CD4-positive, alpha-beta T cell treated with Interleukin-6 for 4 hours (primary cell): Measurements from ENCODE around the gene HCAR2.
A peak's percentile ranks its signal among the peaks of the same experiment; 100 is the strongest.
"Not testable (repeated sequence)": the region's sequence is repeated elsewhere in the genome, so short reads cannot be mapped to it uniquely, and the experiment has no call there.

Experiments used
- DNase-seq: peaks from one replicate; pipeline ENCODE4 v3.0.0-alpha.2; 2020; ENCODE audit warnings: mixed read lengths

HCAR2 gene

DNA sequence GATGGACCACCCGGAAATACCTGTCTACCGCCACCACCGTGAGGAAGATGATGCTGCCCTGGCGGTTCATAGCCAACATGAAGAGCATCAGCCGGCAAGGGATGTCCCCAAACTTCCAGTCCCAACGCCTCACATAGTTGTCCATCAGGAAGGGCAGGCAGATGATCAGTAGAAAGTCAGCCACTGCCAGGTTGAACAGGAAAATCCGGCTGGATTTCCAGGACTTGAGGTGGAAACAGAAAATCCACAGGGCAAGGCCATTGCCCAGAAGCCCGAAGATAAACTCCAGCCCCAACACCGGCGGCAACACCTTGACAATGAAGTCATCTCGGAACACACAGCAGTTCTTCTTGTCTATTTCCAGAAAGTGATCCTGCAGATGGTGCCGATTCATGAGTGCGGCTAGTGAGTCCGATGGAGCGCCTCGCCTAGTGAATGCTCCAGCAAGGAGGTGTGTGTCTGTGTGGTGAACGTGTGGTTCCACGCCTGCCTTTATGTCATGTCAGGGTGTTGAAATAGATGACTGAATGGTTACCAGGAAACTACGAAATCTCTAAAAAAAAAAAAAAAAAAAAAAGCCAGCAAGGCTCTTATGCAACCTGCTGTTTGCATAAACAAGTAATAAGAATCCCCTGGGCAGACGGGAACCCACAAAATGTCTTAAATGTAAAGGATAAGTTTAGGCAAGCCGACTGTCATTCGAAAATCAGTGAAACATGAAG lies at the start of gene HCAR2:
Gene HCAR2 (minus strand): TSS at position 468 of the 722 bp plus-strand sequence. CDS start 74 bp downstream, at position 394.
- DNase-seq = not testable (repeated sequence)

DNA sequence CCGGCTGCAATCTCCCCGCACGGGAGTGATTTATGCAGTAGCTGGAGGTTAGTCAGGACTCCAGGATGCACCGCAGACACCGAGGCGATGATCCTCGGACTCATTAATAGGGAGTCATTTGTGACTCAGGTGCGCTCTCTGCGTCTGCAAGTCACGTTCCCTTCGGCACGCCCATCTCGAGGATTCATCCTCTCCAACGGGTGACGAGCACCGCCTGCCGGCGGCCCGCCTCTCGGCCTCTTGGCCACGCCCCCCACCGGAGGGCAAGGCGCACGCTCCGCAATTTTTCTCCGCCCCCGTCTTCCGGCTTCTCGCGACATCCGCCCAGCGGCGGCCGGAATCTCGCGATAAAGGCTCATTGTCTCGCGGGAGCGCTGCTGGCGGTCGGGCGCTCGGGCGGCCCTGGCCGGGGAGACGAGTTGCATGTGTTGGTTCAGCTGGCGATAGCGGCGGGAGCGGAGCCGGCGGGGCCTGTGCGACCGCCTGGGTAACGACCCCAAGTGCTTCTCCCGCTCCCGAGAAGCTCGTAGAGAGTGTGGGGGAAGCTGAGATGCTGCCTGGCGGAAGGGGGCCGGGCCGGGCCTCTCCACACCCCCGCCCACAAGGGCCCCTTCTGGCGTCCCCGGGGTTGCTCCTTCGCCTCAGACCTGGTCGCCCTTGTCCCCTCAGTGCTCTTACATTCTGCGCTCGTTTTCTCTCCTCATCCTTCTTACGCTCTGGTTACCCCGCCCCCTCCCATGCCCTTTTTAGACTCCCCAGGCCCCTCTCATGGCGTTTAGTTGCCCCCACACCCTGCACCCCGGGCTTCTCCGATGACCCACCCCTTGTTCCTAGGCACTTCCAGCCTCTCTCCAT lies 49.5 kb upstream of the HCAR2 start, which contains the start of gene DENR:
Gene DENR (plus strand): TSS at position 361 of the 855 bp plus-strand sequence. CDS start 878 bp downstream, outside the sequence.
- peak; percentile 99 for DNase-seq

DNA sequence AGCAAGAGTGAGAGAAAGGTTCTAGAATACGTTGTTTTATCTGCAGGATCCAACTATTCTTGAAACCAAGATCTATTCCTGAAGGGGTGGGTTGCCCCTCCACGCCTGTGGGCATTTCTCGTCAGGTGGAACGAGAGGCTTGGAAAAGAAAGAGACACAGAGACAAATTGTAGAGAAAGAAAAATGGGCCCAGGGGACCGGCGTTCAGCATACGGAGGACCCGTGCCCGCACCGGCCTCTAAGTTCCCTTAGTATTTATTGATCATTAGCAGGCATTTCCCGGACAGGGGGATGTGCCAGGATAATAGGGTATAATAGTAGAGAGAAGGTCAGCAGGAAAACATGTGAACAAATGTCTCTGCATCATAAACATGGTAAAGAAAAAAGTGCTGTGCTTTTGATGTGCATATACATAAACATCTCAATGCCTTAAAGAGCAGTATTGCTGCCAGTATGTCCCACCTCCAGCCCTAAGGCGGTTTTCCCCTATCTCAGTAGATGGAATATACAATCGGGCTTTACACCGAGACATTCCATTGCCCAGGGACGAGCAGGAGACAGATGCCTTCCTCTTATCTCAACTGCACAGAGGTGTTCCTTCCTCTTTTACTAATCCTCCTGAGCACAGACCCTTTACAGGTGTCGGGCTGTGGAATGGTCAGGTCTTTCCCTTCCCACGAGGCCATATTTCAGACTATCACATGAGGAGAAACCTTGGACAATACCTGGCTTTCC lies 47.8 kb upstream of the HCAR2 start:
- not testable (repeated sequence) for DNase-seq

- no peak for DNase-seq
Observed at GRCh38 chr12:122749569-122750332, 46.6 kb upstream of the HCAR2 start.

- DNase-seq = no peak
Observed at GRCh38 chr12:122747224-122748135, 44.3 kb upstream of the HCAR2 start.

- no peak for DNase-seq
Observed at GRCh38 chr12:122743895-122744525, 40.9 kb upstream of the HCAR2 start.

DNA sequence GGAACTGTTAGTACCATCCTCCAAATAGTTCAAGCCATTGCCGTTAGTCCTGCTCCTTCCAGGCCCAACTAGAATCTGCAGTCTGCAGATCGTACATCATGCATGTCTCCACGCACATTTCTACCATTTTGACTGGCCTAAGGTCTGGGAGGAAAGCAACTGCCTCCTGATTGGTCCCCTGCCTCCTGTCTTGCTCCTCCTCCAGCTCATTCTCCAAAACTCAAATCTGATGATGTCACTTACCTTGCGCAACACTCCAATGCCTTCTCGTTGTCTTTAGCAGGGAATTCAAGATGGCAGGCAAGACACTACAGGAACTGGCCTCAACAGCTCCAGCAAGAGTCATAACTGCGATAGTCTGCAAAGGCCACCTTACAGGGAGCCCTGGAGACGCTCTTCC lies 37.2 kb upstream of the HCAR2 start:
- DNase-seq = no peak

DNA sequence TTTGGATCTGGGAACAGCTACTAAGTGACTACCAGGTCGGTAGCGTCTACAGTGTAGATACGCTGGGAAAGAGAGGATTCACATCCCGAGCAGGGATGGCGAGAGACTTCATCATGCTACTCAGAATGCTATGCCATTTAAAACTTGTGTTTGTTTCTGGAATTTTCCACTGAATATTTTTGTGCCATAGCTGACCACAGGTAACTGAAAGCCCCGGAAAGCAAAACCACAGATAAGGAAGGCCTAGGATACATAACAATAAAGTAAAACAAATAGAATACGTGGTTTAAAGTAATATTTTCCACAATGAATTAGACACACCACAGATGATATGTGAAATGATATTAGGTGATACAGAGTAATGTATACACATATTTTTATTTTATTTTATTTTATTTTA lies 35.4 kb upstream of the HCAR2 start:
- no peak for DNase-seq

- no peak for DNase-seq
Observed at GRCh38 chr12:122732611-122733010, 29.5 kb upstream of the HCAR2 start.

GRCh38 chr12:122732170-122732569 lies 29.0 kb upstream of the HCAR2 start:
- DNase-seq = no peak

- DNase-seq = peak; percentile 47
Observed at GRCh38 chr12:122730215-122731014, 27.3 kb upstream of the HCAR2 start, which contains the start of gene HCAR1. TSS of gene HCAR1 (minus strand) at chr12:122730844. CDS start at chr12:122730339, 505 bp downstream.

DNA sequence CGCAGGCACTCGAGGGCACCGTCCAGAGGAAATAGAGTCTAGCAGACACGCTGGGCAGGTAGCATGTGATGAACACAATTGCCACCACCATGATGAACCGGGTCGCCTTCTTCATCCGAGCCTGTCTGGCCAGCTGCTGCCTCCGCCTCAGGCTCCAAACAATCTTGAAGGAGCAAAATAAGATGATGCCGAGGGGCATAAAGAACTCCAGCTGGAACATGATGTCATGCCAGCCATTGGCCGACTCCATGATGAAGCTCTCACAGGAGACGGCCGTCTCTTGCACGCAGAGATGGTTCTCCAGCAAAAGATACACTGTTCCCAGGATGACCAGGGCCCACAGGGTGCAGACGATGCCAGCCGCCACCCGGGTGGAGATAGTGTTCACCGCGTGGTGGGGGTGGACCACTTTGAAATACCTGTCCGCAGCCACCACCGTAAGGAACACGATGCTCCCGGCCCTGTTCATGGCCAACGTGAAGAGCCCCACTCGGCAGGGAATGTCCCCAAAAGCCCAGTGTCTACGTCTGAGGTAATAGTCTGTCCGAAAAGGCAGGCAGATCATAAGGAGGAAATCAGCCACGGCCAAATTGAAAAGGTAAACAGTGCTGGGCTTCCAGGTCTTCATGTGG lies 26.5 kb upstream of the HCAR2 start:
- no peak for DNase-seq

DNA sequence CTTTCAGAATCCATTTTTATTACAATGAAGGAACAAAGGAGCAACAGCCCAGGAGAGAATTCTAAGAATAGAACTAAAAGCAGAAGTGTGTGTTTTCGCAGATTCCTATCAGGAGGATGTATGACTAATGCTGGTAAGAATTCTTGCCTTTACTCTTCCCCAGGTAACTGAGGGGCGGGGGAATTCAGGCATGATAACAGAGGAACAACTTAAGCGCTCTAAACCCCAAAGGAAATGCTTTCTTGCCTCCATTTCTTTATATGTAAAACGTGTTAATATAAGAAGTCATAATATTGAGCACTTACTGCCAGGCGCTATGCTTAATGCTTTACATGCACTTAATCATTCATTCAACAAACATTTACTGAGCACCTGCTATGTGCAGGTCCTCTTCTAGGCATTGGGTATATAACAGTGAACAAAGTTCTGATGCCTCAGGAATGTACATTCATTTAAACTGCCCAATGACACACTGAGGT lies 23.0 kb upstream of the HCAR2 start:
- peak; percentile 48 for DNase-seq

DNA sequence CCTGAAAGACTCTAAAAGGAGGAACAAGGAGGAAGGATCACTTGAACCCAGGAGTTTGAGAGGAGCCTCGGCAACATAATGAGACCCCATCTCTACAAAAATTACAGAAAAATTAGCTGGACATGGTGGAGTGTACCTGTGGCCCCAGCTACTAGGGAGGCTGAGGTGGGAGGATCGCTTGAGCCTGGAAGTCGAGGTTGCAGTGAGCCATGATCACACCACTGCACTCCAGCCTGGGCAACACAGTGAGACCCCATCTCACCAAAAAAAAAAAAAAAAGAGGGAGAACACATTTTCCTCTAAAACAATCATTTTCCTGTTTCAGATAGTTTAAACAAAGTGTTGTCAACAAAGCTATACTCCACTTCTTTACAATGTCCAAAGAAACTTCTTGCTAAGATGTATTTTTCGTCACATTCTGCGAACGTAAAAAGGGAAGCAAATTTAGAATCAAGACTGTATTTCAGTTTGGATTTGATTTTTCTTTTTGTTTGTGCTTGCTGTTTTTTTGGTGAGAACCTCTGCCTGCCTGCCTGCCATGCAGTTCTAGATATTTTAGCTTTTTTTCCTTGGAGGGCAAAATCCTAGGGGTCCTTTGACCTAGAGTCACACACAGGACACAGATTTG lies 22.4 kb upstream of the HCAR2 start:
- DNase-seq = no peak

- DNase-seq = no peak
Observed at GRCh38 chr12:122724641-122725243, 21.6 kb upstream of the HCAR2 start.

- no peak for DNase-seq
Observed at GRCh38 chr12:122722387-122722786, 19.2 kb upstream of the HCAR2 start.

GRCh38 chr12:122721057-122721545 lies 17.9 kb upstream of the HCAR2 start:
- no peak for DNase-seq

DNA sequence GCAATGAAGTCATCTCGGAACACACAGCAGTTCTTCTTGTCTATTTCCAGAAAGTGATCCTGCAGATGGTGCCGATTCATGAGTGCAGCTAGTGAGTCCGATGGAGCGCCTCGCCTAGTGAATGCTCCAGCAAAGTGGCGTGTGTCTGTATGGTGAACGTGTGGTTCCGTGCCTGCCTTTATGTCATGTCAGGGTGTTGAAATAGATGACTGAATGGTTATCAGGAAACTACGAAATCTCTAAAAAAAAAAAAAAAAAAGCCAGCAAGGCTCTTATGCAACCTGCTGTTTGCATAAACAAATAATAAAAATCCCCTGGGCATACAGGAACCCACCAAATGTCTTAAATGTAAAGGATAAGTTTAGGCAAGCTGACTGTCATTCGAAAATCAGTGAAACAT lies 13.5 kb upstream of the HCAR2 start, which contains the start of gene HCAR3:
Gene HCAR3 (minus strand): TSS at position 154 of the 400 bp plus-strand sequence. CDS start 74 bp downstream, at position 80.
- not testable (repeated sequence) for DNase-seq
